ENCODE data around the gene FCGR1A.
"Not testable (repeated sequence)": the region's sequence is repeated elsewhere in the genome, so short reads cannot be mapped to it uniquely, and the experiment has no call there.

DNA sequence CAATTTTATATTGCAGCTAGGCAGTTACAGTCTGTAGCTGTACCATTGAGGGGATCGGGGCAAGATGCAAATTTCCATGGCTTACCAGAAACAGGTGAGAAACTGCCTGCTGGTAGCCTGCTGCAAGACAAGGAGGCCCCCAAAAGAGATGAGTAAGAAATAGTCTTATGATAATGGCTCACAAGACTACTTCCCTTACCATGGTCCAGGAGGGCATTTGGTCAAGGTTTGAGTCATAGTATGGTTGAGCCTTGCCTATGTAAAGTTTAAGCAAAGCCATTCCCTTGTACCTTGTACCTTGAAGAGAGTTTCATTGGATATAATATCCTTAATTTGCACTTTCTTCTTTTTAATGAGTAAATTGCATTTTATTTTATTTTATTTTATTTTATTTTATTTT, 30.3 kb upstream of the FCGR1A start:
- TF ChIP-seq, protein P1, sequence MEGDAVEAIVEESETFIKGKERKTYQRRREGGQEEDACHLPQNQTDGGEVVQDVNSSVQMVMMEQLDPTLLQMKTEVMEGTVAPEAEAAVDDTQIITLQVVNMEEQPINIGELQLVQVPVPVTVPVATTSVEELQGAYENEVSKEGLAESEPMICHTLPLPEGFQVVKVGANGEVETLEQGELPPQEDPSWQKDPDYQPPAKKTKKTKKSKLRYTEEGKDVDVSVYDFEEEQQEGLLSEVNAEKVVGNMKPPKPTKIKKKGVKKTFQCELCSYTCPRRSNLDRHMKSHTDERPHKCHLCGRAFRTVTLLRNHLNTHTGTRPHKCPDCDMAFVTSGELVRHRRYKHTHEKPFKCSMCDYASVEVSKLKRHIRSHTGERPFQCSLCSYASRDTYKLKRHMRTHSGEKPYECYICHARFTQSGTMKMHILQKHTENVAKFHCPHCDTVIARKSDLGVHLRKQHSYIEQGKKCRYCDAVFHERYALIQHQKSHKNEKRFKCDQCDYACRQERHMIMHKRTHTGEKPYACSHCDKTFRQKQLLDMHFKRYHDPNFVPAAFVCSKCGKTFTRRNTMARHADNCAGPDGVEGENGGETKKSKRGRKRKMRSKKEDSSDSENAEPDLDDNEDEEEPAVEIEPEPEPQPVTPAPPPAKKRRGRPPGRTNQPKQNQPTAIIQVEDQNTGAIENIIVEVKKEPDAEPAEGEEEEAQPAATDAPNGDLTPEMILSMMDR (IDR thresholded peaks at IDR 0.05), result not testable (repeated sequence)
- TF ChIP-seq POLR2A (IDR thresholded peaks at IDR 0.05); EP300 (IDR thresholded peaks at IDR 0.05; ENCODE audit: low read depth); POLR2AphosphoS5 (IDR thresholded peaks at IDR 0.05): not testable (repeated sequence)

Data from transverse colon (tissue), 4 donors.